GM06990 (cell line): ENCODE measurements around the gene SLC7A14.

Experiments used
- DNase-seq: peaks from one replicate; pipeline ENCODE4 v3.0.0-alpha.2; 2011; ENCODE audit not compliant: insufficient read length; ENCODE audit errors: extremely low read depth
- H3K27me3 ChIP-seq: replicated peaks from 2 replicates; pipeline ENCODE4 v1.6.0; 2011; ENCODE audit warnings: low read length; ENCODE audit not compliant: control insufficient read depth, insufficient read depth
- H3K36me3 ChIP-seq: 2 replicates; pipeline ENCODE4 v1.5.1; 2011; ENCODE audit warnings: low read length; ENCODE audit not compliant: control insufficient read depth, insufficient read depth
- H3K4me3 ChIP-seq: replicated peaks from 2 replicates; pipeline ENCODE4 v1.5.1; 2011; ENCODE audit warnings: low read depth, mild to moderate bottlenecking, control low read depth, low read length
- CTCF ChIP-seq: IDR thresholded peaks from 2 replicates; pipeline ENCODE4 v1.5.1; 2011; ENCODE audit warnings: low read length, control low read depth, mild to moderate bottlenecking, inconsistent platforms; ENCODE audit not compliant: insufficient read depth, poor library complexity, severe bottlenecking

The SLC7A14 gene

GRCh38 chr3:170611751-170612150 lies 25.9 kb upstream of the SLC7A14 start:
- no peak for DNase-seq
- H3K4me3 ChIP-seq: no peak overlapping the region
- TF ChIP-seq CTCF: no peak
- no peaks in the 10 kb centered on the region; the same call in 1 of the 2 replicates for H3K27me3 ChIP-seq
- no peaks in the 10 kb centered on the region for H3K36me3 ChIP-seq

GRCh38 chr3:170610321-170610884 lies 24.5 kb upstream of the SLC7A14 start:
- H3K27me3 ChIP-seq: no peaks in the 10 kb centered on the region; the same call in 1 of the 2 replicates
- no peak for DNase-seq
- H3K4me3 ChIP-seq: no peak overlapping the region
- no peaks in the 10 kb centered on the region for H3K36me3 ChIP-seq
- no peak for TF ChIP-seq CTCF

GRCh38 chr3:170608475-170608874 lies 22.6 kb upstream of the SLC7A14 start:
- H3K36me3 ChIP-seq: no peaks in the 10 kb centered on the region
- no peak for DNase-seq
- H3K27me3 ChIP-seq: no peaks in the 10 kb centered on the region; the same call in 1 of the 2 replicates
- TF ChIP-seq CTCF: no peak
- H3K4me3 ChIP-seq: no peak overlapping the region

- H3K4me3 ChIP-seq: no peak overlapping the region
- no peaks in the 10 kb centered on the region for H3K36me3 ChIP-seq
- H3K27me3 ChIP-seq: no peaks in the 10 kb centered on the region
- TF ChIP-seq CTCF: no peak
- DNase-seq: no peak
These were observed 20.8 kb upstream of the SLC7A14 start for GRCh38 chr3:170606675-170607074.

GRCh38 chr3:170605490-170605889 lies 19.6 kb upstream of the SLC7A14 start:
- no peak overlapping the region for H3K4me3 ChIP-seq
- no peaks in the 10 kb centered on the region for H3K36me3 ChIP-seq
- TF ChIP-seq CTCF: no peak
- no peaks in the 10 kb centered on the region for H3K27me3 ChIP-seq
- no peak for DNase-seq

- Histone ChIP-seq H3K4me3 (no peak overlapping the region), H3K36me3 (no peaks in the 10 kb centered on the region), H3K27me3 (no peaks in the 10 kb centered on the region)
- DNase-seq: no peak
- TF ChIP-seq CTCF: no peak
These were observed 18.1 kb upstream of the SLC7A14 start for GRCh38 chr3:170603770-170604510.
